ENCODE results near the gene BHMT2.

BHMT2 gene

GRCh38 chr5:79059674-79060073, 9.9 kb upstream of the BHMT2 start:
- no peak for DNase-seq (ENCODE audit: low read depth in 2 of 3, low spot score in 1 of 3)

DNA sequence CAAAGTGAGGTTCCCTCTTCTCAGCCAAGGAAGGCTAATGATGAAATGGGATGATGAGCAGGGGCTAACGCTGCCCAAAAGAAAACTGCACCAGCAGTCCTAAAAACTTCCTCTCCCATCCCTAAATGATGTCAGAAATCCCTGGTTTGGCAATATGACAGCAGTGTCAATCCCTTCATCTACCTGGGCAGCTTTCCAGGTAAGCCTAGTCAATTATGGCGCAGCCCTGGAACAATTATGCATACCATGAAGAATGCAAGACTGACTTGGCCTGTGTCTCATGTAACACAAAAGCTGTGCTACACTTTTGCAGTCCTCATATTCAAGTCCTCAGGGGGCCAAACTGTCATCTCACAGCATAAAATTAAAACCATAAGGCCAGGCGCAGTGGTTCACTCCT, 7.1 kb upstream of the BHMT2 start:
- DNase-seq (ENCODE audit: low read depth in 2 of 3, low spot score in 1 of 3) = no peak

GRCh38 chr5:79070350-79070667, 742 bp downstream of the BHMT2 start:
- DNase-seq (ENCODE audit: low read depth in 2 of 3, low spot score in 1 of 3) = no peak

GRCh38 chr5:79074641-79075040, 5.1 kb downstream of the BHMT2 start:
- DNase-seq (ENCODE audit: low read depth in 2 of 3, low spot score in 1 of 3) = no peak

DNA sequence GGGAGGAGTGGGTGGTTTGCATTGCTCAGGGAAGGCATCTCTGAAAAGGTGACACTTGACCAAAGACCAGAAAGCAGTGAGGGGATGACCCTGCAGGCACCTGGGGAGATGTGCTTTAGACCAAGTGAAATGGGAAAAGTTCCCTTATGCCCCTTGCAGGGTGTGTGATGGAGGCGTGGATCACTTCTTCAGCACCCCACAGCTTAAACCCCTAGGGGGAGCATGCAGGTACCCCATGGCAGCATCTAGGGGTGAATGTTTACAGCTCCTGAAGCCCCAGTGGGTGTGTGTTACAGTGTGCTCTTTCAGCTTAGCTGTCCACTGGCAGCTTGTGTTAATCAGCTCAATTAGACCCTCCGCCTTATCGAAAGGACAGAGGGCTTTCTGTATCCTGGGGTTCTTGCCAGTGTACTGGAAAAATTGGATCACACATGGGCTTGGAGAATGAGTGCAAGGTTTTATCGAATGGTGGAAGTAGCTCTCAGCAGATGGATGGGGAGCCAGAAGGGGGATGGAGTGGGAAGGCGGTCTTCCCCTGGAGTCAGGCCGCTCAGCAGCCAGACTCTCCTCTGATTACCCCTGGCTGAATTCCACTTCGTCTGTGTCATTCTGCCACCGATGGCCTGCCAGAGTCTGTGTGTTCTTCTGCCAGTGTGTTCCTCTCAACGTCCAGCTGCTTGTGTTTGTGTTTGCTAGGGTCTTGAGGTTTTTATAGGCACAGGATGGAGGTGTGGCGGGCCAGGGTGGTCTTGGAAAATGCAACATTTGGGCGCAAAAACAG, 6.3 kb downstream of the BHMT2 start:
- DNase-seq (ENCODE audit: low read depth in 2 of 3, low spot score in 1 of 3) = no peak

DNA sequence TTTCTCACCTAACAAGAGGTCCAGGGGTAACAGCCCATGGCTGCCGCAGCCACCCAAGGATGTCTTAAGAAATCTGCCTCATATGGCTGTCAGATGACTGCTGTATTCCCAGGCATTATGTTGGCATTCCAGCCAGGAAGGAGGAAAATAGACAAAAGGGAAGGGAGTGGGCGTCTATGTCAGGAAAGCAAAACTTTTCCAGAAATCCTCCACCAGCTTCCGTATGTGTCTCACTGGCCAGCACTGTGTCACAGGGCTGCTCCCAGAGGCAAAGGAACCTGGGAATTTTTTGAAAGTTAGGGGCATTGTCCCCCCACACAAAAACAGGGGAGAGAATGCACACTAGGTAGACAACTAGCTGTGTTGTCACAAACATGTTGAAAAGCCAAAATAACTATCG, 7.3 kb downstream of the BHMT2 start:
- DNase-seq (ENCODE audit: low read depth in 2 of 3, low spot score in 1 of 3) = no peak

DNA sequence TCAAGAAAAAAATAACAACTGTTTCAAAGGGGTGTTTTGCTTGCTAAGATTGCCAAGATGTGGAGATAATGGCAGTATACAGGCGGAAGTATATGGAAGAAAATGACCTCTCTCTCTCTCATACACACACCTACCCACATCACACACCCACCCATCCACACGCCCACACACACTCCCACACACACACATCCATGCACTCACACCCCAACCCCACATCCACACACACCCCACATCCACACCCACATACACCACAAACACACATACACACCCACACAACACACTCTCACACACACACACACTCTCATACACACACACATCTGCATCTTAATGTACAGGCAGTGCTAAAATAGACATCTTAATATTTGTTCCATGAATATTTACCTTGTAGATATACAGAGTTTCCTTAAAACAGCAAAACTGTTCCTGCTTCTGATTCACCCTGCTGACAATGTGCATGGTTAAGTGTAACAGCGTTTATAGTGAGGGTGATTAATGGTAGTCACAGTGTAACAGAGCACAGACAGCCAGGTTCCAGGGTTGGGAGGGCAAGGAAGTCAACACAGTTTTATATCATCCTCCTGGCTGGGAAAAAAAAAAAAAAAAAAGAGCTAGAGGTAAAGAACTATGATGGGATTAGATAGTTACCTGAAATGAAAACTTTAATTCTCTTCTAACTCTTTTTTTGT, 8.3 kb downstream of the BHMT2 start:
- no peak for DNase-seq (ENCODE audit: low read depth in 2 of 3, low spot score in 1 of 3)

- DNase-seq (ENCODE audit: low read depth in 2 of 3, low spot score in 1 of 3) = no peak
Measured at GRCh38 chr5:79080804-79081203, 11.2 kb downstream of the BHMT2 start.

- DNase-seq (ENCODE audit: low read depth in 2 of 3, low spot score in 1 of 3) = no peak
Measured at GRCh38 chr5:79081779-79082178, 12.2 kb downstream of the BHMT2 start.

GRCh38 chr5:79086116-79086515, 16.5 kb downstream of the BHMT2 start:
- DNase-seq (ENCODE audit: low read depth in 2 of 3, low spot score in 1 of 3) = no peak

- DNase-seq (ENCODE audit: low read depth in 2 of 3, low spot score in 1 of 3) = no peak
Measured at GRCh38 chr5:79088507-79088906, 18.9 kb downstream of the BHMT2 start.

DNA sequence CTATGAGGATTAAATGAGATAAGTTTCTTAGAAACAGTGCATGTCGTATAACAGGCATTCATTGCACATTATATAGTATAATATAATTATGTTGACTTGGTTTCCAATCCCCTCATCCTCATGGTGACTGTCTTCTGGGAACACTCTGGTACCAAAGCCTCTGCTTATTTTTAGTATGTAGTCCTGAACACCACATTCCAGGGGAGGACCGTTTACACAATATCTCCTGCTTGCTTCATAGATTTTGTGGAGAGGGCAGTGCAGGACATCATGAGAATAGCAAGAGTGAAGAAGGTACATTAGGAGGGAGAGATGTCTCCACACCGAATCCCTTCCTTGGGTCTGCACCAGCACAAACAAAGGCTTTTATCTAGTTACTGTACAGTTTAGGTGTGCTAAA, 21.5 kb downstream of the BHMT2 start:
- no peak for DNase-seq (ENCODE audit: low read depth in 2 of 3, low spot score in 1 of 3)

DNA sequence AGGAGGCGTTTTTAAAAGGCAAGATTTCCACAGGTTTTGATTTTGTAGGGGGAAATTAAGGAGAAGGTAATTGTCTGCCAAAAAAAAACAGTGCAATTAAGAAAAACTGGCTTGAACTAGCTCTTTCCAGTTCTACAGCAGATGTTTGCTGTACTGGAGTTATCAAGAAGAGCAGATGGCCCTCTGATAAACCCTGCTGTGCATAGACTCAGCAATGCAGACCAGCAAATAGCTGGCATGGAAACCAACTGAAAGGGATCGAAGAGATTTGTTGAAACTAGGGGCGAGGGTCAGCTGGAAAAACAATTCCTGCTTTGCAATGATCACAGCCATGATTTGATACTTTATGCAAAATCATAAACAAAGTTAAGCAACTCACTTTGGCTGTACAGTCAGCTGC, 24.2 kb downstream of the BHMT2 start:
- no peak for DNase-seq (ENCODE audit: low read depth in 2 of 3, low spot score in 1 of 3)

DNA sequence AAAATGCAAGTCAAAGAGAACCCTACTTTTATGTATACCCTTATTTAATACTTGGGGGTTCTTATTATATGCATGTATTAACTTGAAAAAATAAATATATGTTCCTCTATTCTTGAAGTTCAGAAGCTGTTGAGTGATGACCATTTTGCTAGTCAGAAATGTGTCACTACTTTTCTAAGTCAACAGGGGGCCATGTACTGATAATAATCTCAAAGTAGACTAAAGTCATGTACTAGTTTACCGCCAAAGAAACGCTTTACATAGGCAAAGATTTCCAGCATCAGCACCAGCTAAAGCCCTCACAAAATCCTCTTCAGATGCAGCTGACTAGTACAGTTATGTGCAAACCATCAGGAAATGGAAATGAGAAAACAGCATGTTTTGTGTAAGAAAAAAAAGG, 36.3 kb downstream of the BHMT2 start:
- no peak for DNase-seq (ENCODE audit: low read depth in 2 of 3, low spot score in 1 of 3)

GRCh38 chr5:79107020-79107796, 37.6 kb downstream of the BHMT2 start:
- no peak for DNase-seq (ENCODE audit: low read depth in 2 of 3, low spot score in 1 of 3)

- DNase-seq (ENCODE audit: low read depth in 2 of 3, low spot score in 1 of 3) = no peak
Measured at GRCh38 chr5:79108086-79108485, 38.5 kb downstream of the BHMT2 start.

DNA sequence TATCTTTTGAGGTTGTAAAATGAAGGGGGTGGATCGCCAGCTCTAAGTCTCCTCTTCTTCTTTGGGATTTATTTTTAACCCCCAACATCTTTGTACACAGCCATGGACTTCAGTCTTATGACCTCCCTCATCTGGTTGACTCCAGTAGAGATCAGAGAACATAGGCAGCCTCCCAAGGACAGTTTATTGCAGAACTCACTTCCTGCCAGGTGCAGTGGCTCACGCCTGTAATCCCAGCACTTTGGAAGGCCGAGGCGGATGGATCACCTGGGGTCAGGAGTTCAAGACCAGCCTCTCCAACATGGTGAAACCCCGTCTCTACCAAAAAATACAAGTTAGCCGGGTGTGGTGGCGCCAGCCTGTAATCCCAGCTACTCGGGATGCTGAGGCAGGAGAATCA, 39.2 kb downstream of the BHMT2 start:
- no peak for DNase-seq (ENCODE audit: low read depth in 2 of 3, low spot score in 1 of 3)

GRCh38 chr5:79109527-79110492, 40.2 kb downstream of the BHMT2 start:
- DNase-seq (ENCODE audit: low read depth in 2 of 3, low spot score in 1 of 3) = peak in 1 of 3 donors; percentile 5

- no peak for DNase-seq (ENCODE audit: low read depth in 2 of 3, low spot score in 1 of 3)
Measured at GRCh38 chr5:79111387-79111959, 41.9 kb downstream of the BHMT2 start, which contains the start of gene BHMT. Gene BHMT, plus strand, starts transcription at chr5:79111809. Its CDS starts 77 bp downstream, at chr5:79111886.

GRCh38 chr5:79111960-79112702, 42.6 kb downstream of the BHMT2 start:
- DNase-seq (ENCODE audit: low read depth in 2 of 3, low spot score in 1 of 3) = no peak

All from stimulated activated CD4-positive, alpha-beta T cell treated with anti-CD3 and anti-CD28 coated beads, Interleukin-12 subunit alpha, Interleukin-12 subunit beta, amount 100 ng/mL, for 48 hours (primary cell).